ENCODE measurements around the gene BCL10. TPM values are rescaled to one million over a fixed set of nuclear protein-coding genes. Genes with fewer than 3 reads are reported as not detected.

The BCL10 gene
- total RNA-seq, 1 donor from 2014 or later = 24.9 TPM

GRCh38 chr1:85297855-85298629 is 21.6 kb upstream of the BCL10 start:
- Mint-ChIP-seq H3K4me1 (ENCODE audit: low read depth) (peaks cover 39% of the 10 kb centered on the region), H3K9me3 (ENCODE audit: low read depth) (no peaks in the 10 kb centered on the region), H3K36me3 (ENCODE audit: low read depth) (no peaks in the 10 kb centered on the region), H3K4me3 (ENCODE audit: unreplicated experiment) (peak overlapping the region; percentile 33), H3K27me3 (ENCODE audit: low read depth) (no peaks in the 10 kb centered on the region), H3K27ac (ENCODE audit: unreplicated experiment) (peak overlapping the region; percentile 87)
- no peak for DNase-seq (ENCODE audit: low spot score)
- no peak for TF ChIP-seq CTCF (IDR thresholded peaks at IDR 0.05)

- peak overlapping the region; percentile 87 for H3K27ac Mint-ChIP-seq (ENCODE audit: unreplicated experiment)
- peaks cover 39% of the 10 kb centered on the region for H3K4me1 Mint-ChIP-seq (ENCODE audit: low read depth)
- H3K27me3 Mint-ChIP-seq (ENCODE audit: low read depth) = no peaks in the 10 kb centered on the region
- peak overlapping the region; percentile 33 for H3K4me3 Mint-ChIP-seq (ENCODE audit: unreplicated experiment)
- H3K36me3 Mint-ChIP-seq (ENCODE audit: low read depth) = no peaks in the 10 kb centered on the region
- DNase-seq (ENCODE audit: low spot score) = no peak
- H3K9me3 Mint-ChIP-seq (ENCODE audit: low read depth) = no peaks in the 10 kb centered on the region
- no peak for TF ChIP-seq CTCF (IDR thresholded peaks at IDR 0.05)
These were observed 21.1 kb upstream of the BCL10 start for GRCh38 chr1:85297538-85297854.

GRCh38 chr1:85296980-85297379 is 20.5 kb upstream of the BCL10 start:
- H3K27ac Mint-ChIP-seq (ENCODE audit: unreplicated experiment) = peak overlapping the region; percentile 87
- no peak for DNase-seq (ENCODE audit: low spot score)
- no peaks in the 10 kb centered on the region for H3K27me3 Mint-ChIP-seq (ENCODE audit: low read depth)
- TF ChIP-seq CTCF (IDR thresholded peaks at IDR 0.05) = no peak
- no peak overlapping the region for H3K4me3 Mint-ChIP-seq (ENCODE audit: unreplicated experiment)
- no peaks in the 10 kb centered on the region for H3K36me3 Mint-ChIP-seq (ENCODE audit: low read depth)
- peaks cover 40% of the 10 kb centered on the region for H3K4me1 Mint-ChIP-seq (ENCODE audit: low read depth)
- no peaks in the 10 kb centered on the region for H3K9me3 Mint-ChIP-seq (ENCODE audit: low read depth)

- Mint-ChIP-seq H3K27me3 (ENCODE audit: low read depth) (no peaks in the 10 kb centered on the region), H3K27ac (ENCODE audit: unreplicated experiment) (no peak overlapping the region), H3K4me3 (ENCODE audit: unreplicated experiment) (no peak overlapping the region), H3K4me1 (ENCODE audit: low read depth) (peaks cover 53% of the 10 kb centered on the region), H3K36me3 (ENCODE audit: low read depth) (no peaks in the 10 kb centered on the region), H3K9me3 (ENCODE audit: low read depth) (no peaks in the 10 kb centered on the region)
- DNase-seq (ENCODE audit: low spot score) = no peak
- TF ChIP-seq CTCF (IDR thresholded peaks at IDR 0.05) = no peak
These were observed 19.2 kb upstream of the BCL10 start for GRCh38 chr1:85295654-85296053.

GRCh38 chr1:85295006-85295431 is 18.6 kb upstream of the BCL10 start:
- Mint-ChIP-seq H3K27ac (ENCODE audit: unreplicated experiment) (no peak overlapping the region), H3K4me1 (ENCODE audit: low read depth) (peaks cover 59% of the 10 kb centered on the region)
- no peak for DNase-seq (ENCODE audit: low spot score)

More at GRCh38 chr1:85295006-85295431, 18.6 kb upstream of the BCL10 start:
- no peak for TF ChIP-seq CTCF (IDR thresholded peaks at IDR 0.05)
- Mint-ChIP-seq H3K9me3 (ENCODE audit: low read depth) (no peaks in the 10 kb centered on the region), H3K4me3 (ENCODE audit: unreplicated experiment) (no peak overlapping the region), H3K36me3 (ENCODE audit: low read depth) (no peaks in the 10 kb centered on the region), H3K27me3 (ENCODE audit: low read depth) (no peaks in the 10 kb centered on the region)

Measured in chondrocyte (in vitro differentiated cells).